DMS79 (cell line): ENCODE data around the gene SLC31A1.
"Not testable (repeated sequence)": the region's sequence is repeated elsewhere in the genome, so short reads cannot be mapped to it uniquely, and the experiment has no call there.

Experiments used
- DNase-seq: peaks from one replicate; lab custom pipeline; 2025; lab: John Stamatoyannopoulos, UW

Gene SLC31A1

DNA sequence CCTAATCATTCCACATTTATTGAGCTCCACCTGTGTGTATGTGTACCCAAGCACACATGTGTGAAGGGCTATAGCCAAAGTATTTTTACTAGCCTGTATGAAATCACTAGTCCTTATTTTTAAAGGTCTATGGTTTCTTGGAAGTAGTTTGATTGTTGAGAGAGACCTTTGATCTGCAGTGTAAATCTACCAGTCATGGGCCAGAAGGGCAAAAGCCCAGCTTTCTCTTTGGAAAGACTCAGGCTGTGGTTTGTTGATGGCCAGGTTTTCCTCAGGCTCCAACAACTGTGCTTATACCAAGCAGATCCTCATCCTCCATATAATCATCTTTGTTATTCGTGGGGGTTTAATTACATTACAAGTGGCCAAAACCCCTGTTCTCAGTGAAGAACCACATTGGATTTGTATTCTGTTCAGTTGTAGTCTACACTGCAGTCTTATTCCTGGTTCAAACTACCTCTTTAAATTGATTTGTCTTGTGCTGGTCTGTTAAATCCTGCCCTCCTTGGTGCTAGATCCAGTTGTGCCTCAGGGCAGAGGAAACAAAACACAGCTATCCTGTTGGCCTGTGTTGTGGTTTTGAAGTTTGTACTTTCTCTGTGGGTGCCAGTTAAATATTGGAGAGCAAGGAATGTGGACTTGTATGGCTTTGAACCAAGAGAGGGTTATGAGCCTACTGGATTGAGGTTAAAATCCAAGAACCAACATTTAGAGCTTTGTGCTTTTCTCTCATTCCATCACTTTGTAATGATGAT, 40.8 kb downstream of the SLC31A1 start:
- no peak for DNase-seq

DNA sequence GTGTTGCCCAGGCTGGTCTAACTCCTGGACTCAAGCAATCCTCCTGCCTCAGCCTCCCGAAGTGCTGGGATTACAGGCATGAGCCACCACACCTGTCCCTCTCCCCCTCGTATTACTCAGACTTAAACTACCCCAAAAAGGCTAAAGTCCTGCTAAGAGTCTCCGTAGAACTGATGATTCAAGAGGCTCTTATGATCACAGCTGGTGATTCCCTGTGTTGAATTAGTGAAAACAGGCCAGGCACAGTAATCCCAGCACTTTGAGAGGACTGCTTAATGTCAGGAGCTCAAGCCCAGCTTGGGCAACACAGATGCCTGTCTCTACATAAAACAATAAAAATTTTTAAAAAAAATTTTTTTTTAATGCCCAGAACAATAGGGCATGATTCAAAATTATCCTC, 44.8 kb downstream of the SLC31A1 start:
- DNase-seq, result no peak

- DNase-seq, result no peak
Measured at GRCh38 chr9:113267911-113268566, 46.7 kb downstream of the SLC31A1 start.

DNA sequence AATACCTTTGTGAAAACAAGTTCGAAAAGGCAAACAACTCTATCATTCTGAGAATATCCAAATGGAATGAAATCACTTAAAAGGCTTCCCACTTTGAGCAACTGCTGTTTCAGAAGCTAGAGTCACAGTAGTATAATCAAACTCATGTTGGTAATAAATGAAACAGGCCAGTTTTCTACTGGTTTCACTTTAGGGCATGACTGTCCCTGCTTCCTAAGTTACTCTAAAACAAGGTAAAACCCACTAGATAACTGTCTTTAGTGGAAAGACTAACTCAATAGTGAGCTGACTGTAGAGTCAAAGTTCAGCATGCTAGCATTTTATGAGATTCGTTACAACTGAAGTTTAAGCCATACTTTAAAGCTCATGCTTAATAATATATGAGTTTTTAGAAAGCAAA, 48.0 kb downstream of the SLC31A1 start:
- DNase-seq, result no peak

GRCh38 chr9:113269871-113270270, 48.5 kb downstream of the SLC31A1 start:
- no peak for DNase-seq

GRCh38 chr9:113274474-113275156, 53.3 kb downstream of the SLC31A1 start:
- peak; percentile 34 for DNase-seq

GRCh38 chr9:113275157-113276131, 54.1 kb downstream of the SLC31A1 start, which contains the start of the genes CDC26 and PRPF4:
Gene CDC26 (minus strand): TSS chr9:113275572. CDS start chr9:113272507, 3,065 bp downstream.
Gene PRPF4 (plus strand): TSS chr9:113275658. CDS start chr9:113275744, 86 bp downstream.
- DNase-seq, result peak; percentile 98

DNA sequence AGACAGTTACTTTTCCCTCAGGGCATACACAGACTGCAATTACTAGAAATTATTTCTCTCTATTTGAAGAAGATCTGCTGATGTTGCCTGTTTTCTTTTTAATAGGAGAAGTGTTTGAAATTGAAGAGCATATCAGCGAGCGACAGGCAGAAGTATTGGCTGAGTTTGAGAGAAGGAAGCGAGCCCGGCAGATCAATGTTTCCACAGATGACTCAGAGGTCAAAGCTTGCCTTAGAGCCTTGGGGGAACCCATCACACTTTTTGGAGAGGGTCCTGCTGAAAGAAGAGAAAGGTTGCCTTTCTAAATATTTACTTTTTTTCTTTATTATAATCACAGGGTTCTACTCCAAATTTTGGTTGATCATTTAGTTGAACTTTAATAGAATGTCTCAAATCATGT, 57.5 kb downstream of the SLC31A1 start:
- DNase-seq, result no peak

DNA sequence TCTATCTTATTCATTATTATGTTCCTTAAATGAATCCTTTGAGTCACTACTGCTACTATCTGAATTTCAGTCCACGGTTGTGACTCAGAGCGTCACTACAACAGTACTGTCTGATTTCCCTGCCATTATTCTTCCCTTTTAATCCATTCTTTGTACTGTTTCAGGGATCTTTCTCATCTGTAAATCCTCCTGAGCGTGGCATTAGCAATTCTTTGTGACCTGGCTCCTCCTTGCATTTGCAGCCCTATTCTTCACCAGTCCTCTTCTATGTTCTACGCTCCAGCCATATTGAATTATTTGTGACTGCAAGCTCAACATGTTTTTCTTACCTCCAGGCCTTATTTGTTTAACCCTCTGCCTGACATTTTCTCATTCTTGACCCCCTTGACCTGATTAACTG, 60.0 kb downstream of the SLC31A1 start:
- no peak for DNase-seq

- DNase-seq, result no peak
Measured at GRCh38 chr9:113289091-113289490, 67.7 kb downstream of the SLC31A1 start.

- no peak for DNase-seq
Measured at GRCh38 chr9:113290052-113290607, 68.8 kb downstream of the SLC31A1 start.

DNA sequence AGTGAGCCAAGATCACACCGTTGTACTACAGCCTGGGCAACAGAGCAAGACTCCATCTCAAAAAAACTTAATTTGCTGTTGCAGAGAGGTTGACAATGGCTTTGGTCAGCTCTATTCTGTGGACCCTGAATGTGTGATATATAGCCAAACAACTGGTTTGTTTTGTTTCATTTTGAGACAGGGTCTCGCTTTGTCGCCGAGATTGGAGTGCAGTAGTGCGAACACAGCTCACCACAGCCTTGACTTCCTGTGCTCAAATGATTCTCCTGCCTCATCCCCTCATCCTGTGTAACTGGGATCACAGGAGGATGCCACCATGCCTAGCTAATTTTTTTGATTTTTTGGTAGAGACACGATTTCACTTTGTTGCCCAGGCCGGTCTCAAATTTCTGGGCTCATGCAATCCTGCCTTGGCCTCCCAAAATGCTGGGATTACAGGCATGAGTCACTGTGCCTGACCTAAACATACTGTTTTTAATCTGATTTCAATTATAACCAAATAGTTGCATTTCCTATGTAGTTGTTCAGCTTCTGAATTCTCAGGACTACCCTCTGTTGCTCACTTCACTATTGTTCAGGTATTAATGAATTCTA, 72.0 kb downstream of the SLC31A1 start:
- DNase-seq, result no peak

DNA sequence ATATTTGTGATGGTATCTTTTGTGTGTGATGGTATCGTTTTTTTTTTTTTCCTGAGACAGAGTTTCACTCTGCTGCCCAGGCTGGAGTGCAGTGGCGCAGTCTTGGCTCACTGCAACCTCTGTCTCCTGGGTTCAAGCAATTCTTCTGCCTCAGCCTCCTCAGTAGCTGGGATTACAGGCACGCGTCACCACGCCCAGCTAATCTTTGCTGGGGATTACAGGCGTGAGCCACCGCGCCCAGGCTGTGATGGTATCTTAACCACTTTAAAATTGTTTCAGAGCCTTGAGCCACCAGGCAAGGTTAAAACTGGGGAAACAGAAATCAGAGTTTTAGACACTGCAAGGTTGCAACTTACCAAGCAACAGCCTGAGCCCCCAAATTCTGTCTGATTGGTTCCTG, 74.9 kb downstream of the SLC31A1 start:
- not testable (repeated sequence) for DNase-seq

GRCh38 chr9:113296796-113297558, 75.6 kb downstream of the SLC31A1 start:
- DNase-seq, result no peak

DNA sequence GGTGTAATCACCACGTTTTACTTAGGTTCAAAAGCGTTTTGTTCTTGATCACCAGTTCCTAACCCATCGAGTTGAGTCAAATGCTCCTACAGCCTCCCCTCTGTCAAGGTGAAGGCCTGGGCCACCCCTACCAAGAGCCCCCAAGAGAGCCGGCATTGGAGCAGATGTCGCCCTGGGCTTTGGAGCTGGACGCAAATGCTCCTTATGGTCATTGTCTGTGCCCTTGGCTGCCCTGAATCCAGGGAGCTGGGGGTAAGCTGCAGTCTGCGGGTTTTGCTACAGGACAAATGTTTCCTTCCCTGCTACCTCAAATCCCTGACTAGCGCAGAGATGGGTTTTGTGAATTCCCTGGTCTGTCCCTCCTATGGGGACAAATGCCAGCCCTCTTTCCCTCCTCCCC, 77.0 kb downstream of the SLC31A1 start:
- no peak for DNase-seq

DNA sequence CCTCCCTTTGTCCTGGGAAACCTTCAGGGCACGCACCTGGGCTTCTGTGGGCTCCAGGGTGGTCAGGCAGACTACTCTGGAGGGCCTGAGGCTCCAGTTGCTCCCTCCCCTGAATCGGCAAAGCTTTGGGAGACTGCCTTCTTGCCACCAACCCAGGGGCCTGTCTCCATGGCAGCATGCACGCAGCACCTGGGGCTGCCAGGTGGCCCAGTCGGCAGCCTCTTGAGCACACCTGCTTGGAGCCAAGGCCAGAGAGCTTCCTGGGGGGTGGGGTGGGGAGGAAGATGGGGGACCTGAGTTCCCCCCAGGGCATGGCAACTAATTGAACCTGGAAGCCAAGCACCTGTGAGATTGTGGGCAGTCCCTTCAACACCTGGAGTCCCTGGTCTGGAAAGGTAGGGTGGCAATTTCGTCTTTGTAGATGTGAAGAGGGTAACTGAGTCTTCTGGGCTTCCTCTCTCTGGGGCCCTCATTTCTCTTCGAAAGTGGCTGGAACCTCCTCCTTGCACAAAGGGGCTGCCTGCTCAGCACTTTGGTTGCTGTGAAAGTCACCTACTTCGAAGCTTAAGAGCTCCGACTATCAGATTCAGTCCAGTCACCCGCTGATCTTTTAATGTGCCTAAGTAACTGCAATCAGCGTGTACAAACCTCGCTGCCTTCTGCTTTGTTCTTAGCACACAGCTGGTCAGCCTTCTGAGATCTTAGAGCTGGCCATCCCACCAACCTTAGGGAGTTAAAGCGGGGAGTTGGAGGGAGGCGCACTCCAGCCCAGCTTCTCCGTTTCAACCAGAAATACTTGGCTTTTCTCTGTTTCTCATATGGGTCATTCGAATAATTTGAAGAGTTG, 77.8 kb downstream of the SLC31A1 start:
- peak; percentile 98 for DNase-seq

GRCh38 chr9:113299800-113300292, 78.5 kb downstream of the SLC31A1 start:
- peak; percentile 97 for DNase-seq

DNA sequence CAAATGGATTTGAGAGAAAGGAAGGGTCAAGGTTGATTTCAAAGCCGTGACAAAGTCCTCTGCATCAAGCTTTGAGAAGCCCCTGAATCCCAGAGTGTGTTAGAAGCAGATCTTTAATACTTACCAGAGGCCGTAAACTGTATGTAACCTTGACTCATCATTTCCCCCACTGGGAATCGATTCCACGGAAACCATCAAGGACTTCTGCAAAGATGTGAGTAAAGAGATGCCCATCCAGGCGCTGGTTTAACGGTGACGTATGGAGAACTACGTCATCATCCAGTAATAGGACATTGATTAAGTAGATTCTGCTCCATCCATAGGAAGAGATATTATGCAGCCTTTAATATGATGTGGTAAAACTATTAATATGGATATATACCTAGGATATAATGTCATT, 80.2 kb downstream of the SLC31A1 start:
- DNase-seq, result no peak

DNA sequence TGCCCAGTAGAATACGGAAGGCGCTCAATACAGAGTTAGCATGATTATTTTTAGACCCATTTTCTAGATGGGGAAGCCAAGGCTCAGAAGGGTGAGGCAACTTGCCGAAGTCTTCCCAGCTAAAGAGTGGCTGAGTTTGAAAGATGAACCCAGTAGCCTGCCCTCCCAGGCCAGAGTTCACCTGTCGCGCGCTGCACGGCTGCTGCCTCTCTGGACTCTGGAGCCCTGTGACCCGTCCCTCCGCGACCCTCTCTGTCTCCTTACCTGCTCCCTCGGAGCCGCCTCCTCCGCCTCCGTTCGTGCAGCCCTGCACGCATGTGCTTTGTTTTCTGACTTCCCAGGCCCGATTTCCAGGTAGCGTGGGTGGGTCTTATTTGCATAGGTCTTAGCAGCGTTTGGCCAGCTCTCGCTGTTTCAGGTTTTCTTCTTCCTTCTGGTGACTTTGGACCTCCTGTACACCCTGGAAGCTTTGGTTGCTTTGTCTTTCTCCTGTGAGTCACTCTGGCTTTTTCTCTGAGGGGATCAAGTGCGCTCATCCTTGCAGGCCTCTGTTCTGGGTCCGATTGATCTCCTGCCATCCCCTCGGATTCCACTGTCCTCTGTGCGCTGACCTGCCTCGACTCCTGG, 81.6 kb downstream of the SLC31A1 start, which contains the start of gene RNF183:
Gene RNF183 (minus strand): TSS at position 585 of the 627 bp plus-strand sequence. CDS start 5,192 bp downstream, outside the sequence.
- DNase-seq, result no peak
